CD4-positive, alpha-beta T cell treated with Interferon gamma for 1 hour (primary cell): ENCODE results near the gene TMEM163.

Experiments used
- DNase-seq: peaks from one replicate; pipeline ENCODE4 v3.0.0-alpha.2; 2020

Gene TMEM163

GRCh38 chr2:134690629-134691215 lies 28.1 kb downstream of the TMEM163 start:
- DNase-seq, result no peak

- DNase-seq, result no peak
These were observed 29.5 kb downstream of the TMEM163 start for GRCh38 chr2:134689315-134689714.

GRCh38 chr2:134685967-134686366 lies 32.8 kb downstream of the TMEM163 start:
- DNase-seq, result no peak

- DNase-seq, result no peak
These were observed 35.2 kb downstream of the TMEM163 start for GRCh38 chr2:134683561-134684112.

- no peak for DNase-seq
These were observed 36.1 kb downstream of the TMEM163 start for GRCh38 chr2:134682726-134683125.

GRCh38 chr2:134681201-134681600 lies 37.6 kb downstream of the TMEM163 start:
- DNase-seq, result no peak

- DNase-seq, result peak; percentile 33
These were observed 39.1 kb downstream of the TMEM163 start for GRCh38 chr2:134679745-134680144.

GRCh38 chr2:134679294-134679693 lies 39.5 kb downstream of the TMEM163 start:
- DNase-seq, result no peak

GRCh38 chr2:134677856-134678756 lies 40.7 kb downstream of the TMEM163 start:
- no peak for DNase-seq

GRCh38 chr2:134676960-134677359 lies 41.8 kb downstream of the TMEM163 start:
- no peak for DNase-seq

GRCh38 chr2:134675314-134675713 lies 43.5 kb downstream of the TMEM163 start:
- no peak for DNase-seq

- no peak for DNase-seq
These were observed 44.1 kb downstream of the TMEM163 start for GRCh38 chr2:134674687-134675086.

GRCh38 chr2:134671513-134671912 lies 47.3 kb downstream of the TMEM163 start:
- DNase-seq, result peak; percentile 13

- DNase-seq, result no peak
These were observed 47.8 kb downstream of the TMEM163 start for GRCh38 chr2:134670955-134671354.

- DNase-seq, result peak; percentile 73
These were observed 48.8 kb downstream of the TMEM163 start for GRCh38 chr2:134669731-134670669.

- DNase-seq, result peak; percentile 45
These were observed 50.0 kb downstream of the TMEM163 start for GRCh38 chr2:134668821-134669220.

- no peak for DNase-seq
These were observed 51.3 kb downstream of the TMEM163 start for GRCh38 chr2:134667541-134667940.

GRCh38 chr2:134667081-134667480 lies 51.7 kb downstream of the TMEM163 start:
- DNase-seq, result no peak

- no peak for DNase-seq
These were observed 52.9 kb downstream of the TMEM163 start for GRCh38 chr2:134665727-134666506.

- no peak for DNase-seq
These were observed 55.0 kb downstream of the TMEM163 start for GRCh38 chr2:134663451-134664450.

GRCh38 chr2:134662751-134663150 lies 56.0 kb downstream of the TMEM163 start:
- no peak for DNase-seq
